Neural progenitor cell (in vitro differentiated cells): ENCODE measurements around the gene TADA2B.

ENCODE experiments used
- CTCF ChIP-seq: fragments of 200-600 bp; sonication (generic); IDR thresholded peaks from 2 replicates; pipeline ENCODE4 v1.5.1; 2017; ENCODE audit warnings: antibody characterized with exemption, mild to moderate bottlenecking
- EZH2 ChIP-seq: fragments of 200-600 bp; sonication (generic); IDR thresholded peaks from 2 replicates; pipeline ENCODE4 v1.6.1; 2017; ENCODE audit warnings: antibody characterized with exemption, mild to moderate bottlenecking, moderate library complexity

DNA sequence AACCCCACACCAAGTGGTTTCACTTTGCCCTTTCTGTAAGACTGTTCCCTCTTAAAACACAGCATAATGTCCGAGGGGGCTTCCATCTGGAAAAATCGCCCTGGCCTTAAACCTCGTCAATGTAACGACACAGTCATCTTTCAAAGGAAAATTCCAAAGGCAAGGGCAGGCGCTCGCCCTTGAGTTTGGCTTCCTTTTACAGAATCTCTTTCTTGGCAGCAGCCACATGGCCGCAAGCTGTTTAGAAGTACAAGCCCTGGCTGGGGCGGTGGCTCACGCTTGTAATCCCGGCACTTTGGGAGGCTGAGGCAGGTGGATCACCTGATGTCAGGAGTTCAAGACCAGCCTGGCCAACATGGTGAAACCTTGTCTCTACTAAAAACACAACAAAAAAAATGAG lies 51.7 kb downstream of the TADA2B start:
- no peak for TF ChIP-seq EZH2
- TF ChIP-seq CTCF = no peak
